ENCODE measurements around the gene DCUN1D2.

DCUN1D2 gene

GRCh38 chr13:113407103-113407530 is 83.4 kb downstream of the DCUN1D2 start:
- no peaks in the 10 kb centered on the region for H3K36me3 ChIP-seq (ENCODE audit: insufficient read depth)
- peaks cover 11% of the 10 kb centered on the region; the same call in 1 of the 2 replicates for H3K27me3 ChIP-seq (ENCODE audit: insufficient read depth, low read depth)
- H3K4me3 ChIP-seq (IDR thresholded peaks at IDR 0.05; ENCODE audit: insufficient read depth, low read depth, low read length) = no peak overlapping the region
- no peak overlapping the region for H3K27ac ChIP-seq
- TF ChIP-seq CTCF (conservative IDR thresholded peaks at IDR 0.05; ENCODE audit: low read depth, low read length) = no peak
- H2AFZ ChIP-seq (ENCODE audit: low read depth) = no peak overlapping the region
- H3K9ac ChIP-seq = no peak overlapping the region
- no peak overlapping the region for H3K4me2 ChIP-seq
- no peaks in the 10 kb centered on the region for H3K4me1 ChIP-seq (ENCODE audit: low read depth, poor library complexity, severe bottlenecking)
- no peaks in the 10 kb centered on the region for H4K20me1 ChIP-seq (ENCODE audit: insufficient read depth)
- no peaks in the 10 kb centered on the region for H3K79me2 ChIP-seq (ENCODE audit: insufficient read depth, low read depth)

GRCh38 chr13:113406321-113407102 is 84.0 kb downstream of the DCUN1D2 start:
- H3K79me2 ChIP-seq (ENCODE audit: insufficient read depth, low read depth) = no peaks in the 10 kb centered on the region
- H2AFZ ChIP-seq (ENCODE audit: low read depth) = no peak overlapping the region
- H4K20me1 ChIP-seq (ENCODE audit: insufficient read depth) = no peaks in the 10 kb centered on the region
- TF ChIP-seq CTCF (conservative IDR thresholded peaks at IDR 0.05; ENCODE audit: low read depth, low read length) = no peak
- no peaks in the 10 kb centered on the region for H3K4me1 ChIP-seq (ENCODE audit: low read depth, poor library complexity, severe bottlenecking)
- no peaks in the 10 kb centered on the region for H3K36me3 ChIP-seq (ENCODE audit: insufficient read depth)
- H3K9ac ChIP-seq = no peak overlapping the region
- H3K4me2 ChIP-seq = no peak overlapping the region
- peaks cover 13% of the 10 kb centered on the region; the same call in 1 of the 2 replicates for H3K27me3 ChIP-seq (ENCODE audit: insufficient read depth, low read depth)
- no peak overlapping the region for H3K27ac ChIP-seq
- H3K4me3 ChIP-seq (IDR thresholded peaks at IDR 0.05; ENCODE audit: insufficient read depth, low read depth, low read length) = no peak overlapping the region
